Prostate gland (tissue), 2 donors: Measurements from ENCODE around the gene GPR158. TPM values are rescaled to one million over a fixed set of nuclear protein-coding genes. Genes with fewer than 3 reads are reported as not detected.

Experiments used
- DNase-seq: peaks from one replicate; pipeline ENCODE4 v3.0.0-alpha.2; 2019; ENCODE audit warnings: low spot score
- H3K27ac ChIP-seq, 2 donors: fragments of 200-600 bp; sonication (generic); 2 replicates each; pipeline ENCODE4 v1.5.1; 2017 to 2019
- H3K27me3 ChIP-seq: fragments of 200-600 bp; sonication (generic); replicated peaks from 2 replicates; pipeline ENCODE4 v1.5.1; 2019; ENCODE audit not compliant: insufficient read depth
- H3K36me3 ChIP-seq, 2 donors: fragments of 200-600 bp; sonication (generic); 1 replicate in 1 of 2; 2 replicates in 1 of 2; pipeline versions ENCODE4 v1.5.1 to v1.8.1; 2017 to 2019
- H3K4me1 ChIP-seq: fragments of 200-600 bp; sonication (generic); replicated peaks from 2 replicates; pipeline ENCODE4 v1.5.1; 2019
- H3K4me3 ChIP-seq, 2 donors: fragments of 200-600 bp; sonication (generic); 2 replicates each; pipeline ENCODE4 v1.5.1; 2017 to 2019
- H3K9me3 ChIP-seq: fragments of 200-600 bp; sonication (generic); 2 replicates; pipeline ENCODE4 v1.5.1; 2017
- CTCF ChIP-seq, 4 experiments: fragments of 200-600 bp in 2 of 4; fragments of 450-650 bp in 2 of 4; sonication (generic) in 2 of 4; IDR thresholded peaks; 1 replicate in 3 of 4; 2 replicates in 1 of 4; pipeline ENCODE4 v1.5.1; 2016 to 2019; ENCODE audit warnings: antibody characterized with exemption in 4 of 4, mild to moderate bottlenecking in 2 of 4, moderate library complexity in 2 of 4
- POLR2A ChIP-seq: fragments of 450-650 bp; IDR thresholded peaks from one replicate; pipeline ENCODE4 v1.6.1; 2016; ENCODE audit warnings: antibody characterized with exemption, mild to moderate bottlenecking
- POLR2AphosphoS5 ChIP-seq: sonication (generic); formaldehyde crosslinking; IDR thresholded peaks from one replicate; pipeline ENCODE4 v1.6.1; 2017; ENCODE audit warnings: antibody characterized with exemption
- WGBS: methylation state at CpG from one replicate; pipeline ENCODE4 v1.1.5; 2018; 5-methylcytosine and 5-hydroxymethylcytosine counted together
- intact Hi-C: fragments of 100-400 bp; cut with DNase I; formaldehyde crosslinking; loops from one replicate; pipeline ENCODE4 v1.14.2; 2022
- total RNA-seq, 2 donors: library from RNA; depleted of rRNA; stranded (reverse); fragments of >200 nt; gene quantifications; one replicate each; pipeline ENCODE4 v1.1.0, GENCODE V29; 2016

GPR158 gene
- total RNA-seq, 2 donors from 2014 or later, result 0.36 to 1.5 TPM

GRCh38 chr10:25436431-25436830, 261.6 kb downstream of the GPR158 start:
- no peaks in the 10 kb centered on the region for H3K4me1 ChIP-seq
- intact Hi-C loops, result no loop called here
- H3K36me3 ChIP-seq, result no peaks in the 10 kb centered on the region
- TF ChIP-seq CTCF (IDR thresholded peaks at IDR 0.05), result no peak
- no peak for TF ChIP-seq POLR2AphosphoS5
- TF ChIP-seq POLR2A, result no peak
- no peak overlapping the region for H3K27ac ChIP-seq
- 83% methylated on average over 2 of the region's 2 CpGs for WGBS
- no peak for DNase-seq
- no peaks in the 10 kb centered on the region for H3K27me3 ChIP-seq
- H3K4me3 ChIP-seq, result no peak overlapping the region
- H3K9me3 ChIP-seq, result no peaks in the 10 kb centered on the region

- intact Hi-C loops, result no loop called here
- TF ChIP-seq CTCF (IDR thresholded peaks at IDR 0.05), result no peak
- TF ChIP-seq POLR2AphosphoS5, result no peak
- TF ChIP-seq POLR2A, result no peak
- Histone ChIP-seq H3K4me1 (no peaks in the 10 kb centered on the region), H3K9me3 (no peaks in the 10 kb centered on the region), H3K4me3 (no peak overlapping the region), H3K27ac (no peak overlapping the region), H3K36me3 (no peaks in the 10 kb centered on the region), H3K27me3 (no peaks in the 10 kb centered on the region)
- WGBS, result 58% methylated on average over 1 of the region's 1 CpG
- DNase-seq, result no peak
These were observed 266.5 kb downstream of the GPR158 start for GRCh38 chr10:25441270-25441669.

GRCh38 chr10:25444266-25444665, 269.5 kb downstream of the GPR158 start:
- TF ChIP-seq CTCF (IDR thresholded peaks at IDR 0.05), result no peak
- no peak for TF ChIP-seq POLR2AphosphoS5
- no peak for TF ChIP-seq POLR2A
- Histone ChIP-seq H3K36me3 (no peaks in the 10 kb centered on the region), H3K27ac (no peak overlapping the region), H3K27me3 (no peaks in the 10 kb centered on the region), H3K9me3 (no peaks in the 10 kb centered on the region), H3K4me1 (no peaks in the 10 kb centered on the region), H3K4me3 (no peak overlapping the region)
- WGBS, result 84% methylated on average over 6 of the region's 6 CpGs
- no peak for DNase-seq
- intact Hi-C loops, result no loop called here

- intact Hi-C loops, result no loop called here
- Histone ChIP-seq H3K9me3 (no peaks in the 10 kb centered on the region), H3K36me3 (no peaks in the 10 kb centered on the region), H3K4me1 (no peaks in the 10 kb centered on the region), H3K27ac (no peak overlapping the region), H3K27me3 (no peaks in the 10 kb centered on the region), H3K4me3 (no peak overlapping the region)
- no peak for TF ChIP-seq POLR2A
- no peak for TF ChIP-seq POLR2AphosphoS5
- no peak for TF ChIP-seq CTCF (IDR thresholded peaks at IDR 0.05)
- 73% methylated on average over 4 of the region's 4 CpGs for whole genome bisulfite sequencing
- no peak for DNase-seq
These were observed 276.6 kb downstream of the GPR158 start for GRCh38 chr10:25451401-25451800.

- Histone ChIP-seq H3K9me3 (no peaks in the 10 kb centered on the region), H3K36me3 (no peaks in the 10 kb centered on the region), H3K27me3 (no peaks in the 10 kb centered on the region), H3K4me1 (no peaks in the 10 kb centered on the region), H3K27ac (no peak overlapping the region), H3K4me3 (no peak overlapping the region)
- TF ChIP-seq POLR2AphosphoS5 (no peak), CTCF (IDR thresholded peaks at IDR 0.05) (no peak), POLR2A (no peak)
- intact Hi-C loops, result no loop called here
- 96% methylated on average over 1 of the region's 1 CpG for WGBS
- no peak for DNase-seq
These were observed 278.8 kb downstream of the GPR158 start for GRCh38 chr10:25453619-25454018.
